Measurements from ENCODE around the gene TAS2R60.
"Not testable (repeated sequence)": the region's sequence is repeated elsewhere in the genome, so short reads cannot be mapped to it uniquely, and the experiment has no call there.

TAS2R60 gene

GRCh38 chr7:143472071-143472689, 28.9 kb downstream of the TAS2R60 start:
- DNase-seq (ENCODE audit: low read depth in 2 of 2) = not testable (repeated sequence)

GRCh38 chr7:143477501-143478150, 34.4 kb downstream of the TAS2R60 start, which contains the start of gene TAS2R41:
TSS of gene TAS2R41 (plus strand) at chr7:143477873. CDS start at chr7:143477873, 0 bp downstream.
- DNase-seq (ENCODE audit: low read depth in 2 of 2) = no peak

- DNase-seq (ENCODE audit: low read depth in 2 of 2) = no peak
These were observed 36.0 kb downstream of the TAS2R60 start for GRCh38 chr7:143479055-143479766.

GRCh38 chr7:143480501-143480900, 37.2 kb downstream of the TAS2R60 start:
- no peak for DNase-seq (ENCODE audit: low read depth in 2 of 2)

DNA sequence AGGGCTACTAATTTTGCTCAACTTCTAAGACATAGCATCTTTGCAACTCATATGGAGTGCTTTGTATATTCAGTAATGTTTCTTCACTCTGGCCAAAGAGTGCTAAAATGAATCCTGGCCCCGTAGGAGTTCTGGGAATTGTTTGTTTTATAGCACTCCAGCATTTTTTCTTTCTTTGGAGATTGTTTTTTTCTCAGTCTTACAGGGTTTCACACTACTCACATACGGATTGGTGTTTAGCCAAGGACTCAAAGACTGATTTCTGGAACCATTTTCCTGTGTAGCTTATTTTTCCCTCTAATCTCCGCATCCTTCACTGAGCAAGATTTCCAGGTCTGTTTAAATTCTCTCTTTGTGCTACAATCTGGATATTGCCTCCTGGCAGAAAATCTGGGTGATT, 40.9 kb downstream of the TAS2R60 start:
- DNase-seq (ENCODE audit: low read depth in 2 of 2) = no peak

- no peak for DNase-seq (ENCODE audit: low read depth in 2 of 2)
These were observed 41.8 kb downstream of the TAS2R60 start for GRCh38 chr7:143485094-143485493.

DNA sequence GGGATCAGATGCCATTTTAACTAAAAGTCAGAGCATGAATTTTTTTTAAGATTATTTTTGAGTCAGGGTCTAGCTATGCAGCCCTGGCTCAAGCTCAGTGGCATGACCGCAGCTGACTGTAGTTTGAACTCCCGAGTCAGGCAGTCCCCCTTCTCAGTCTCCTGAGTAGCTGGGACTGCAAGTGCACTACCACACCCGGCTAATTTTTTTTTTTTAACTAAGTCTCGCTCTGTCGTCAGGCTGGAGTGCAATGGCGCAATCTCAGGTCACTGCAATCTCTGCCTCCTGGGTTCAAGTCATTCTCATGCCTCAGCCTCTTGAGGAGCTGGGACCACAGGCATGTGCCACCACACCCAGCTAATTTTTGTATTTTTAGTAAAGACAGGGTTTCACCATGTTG, 42.2 kb downstream of the TAS2R60 start:
- DNase-seq (ENCODE audit: low read depth in 2 of 2) = no peak

DNA sequence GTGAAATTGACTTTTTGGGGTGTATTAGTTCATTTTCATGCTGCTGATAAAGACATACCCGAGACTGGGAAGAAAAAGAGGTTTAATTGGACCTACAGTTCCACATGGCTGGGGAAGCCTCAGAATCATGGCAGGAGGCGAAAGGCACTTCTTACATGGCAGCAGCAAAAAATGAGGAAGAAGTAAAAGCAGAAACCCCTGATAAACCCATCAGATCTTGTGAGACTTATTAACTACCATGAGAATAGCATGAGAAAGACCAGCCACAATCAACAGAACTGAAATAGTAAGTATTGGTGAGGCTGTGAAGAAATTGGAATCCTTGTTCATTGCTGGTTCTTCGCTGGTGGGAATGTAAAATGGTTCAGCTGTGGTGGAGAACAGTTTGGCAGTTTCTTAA, 43.0 kb downstream of the TAS2R60 start:
- DNase-seq (ENCODE audit: low read depth in 2 of 2) = not testable (repeated sequence)

- DNase-seq (ENCODE audit: low read depth in 2 of 2) = no peak
These were observed 43.8 kb downstream of the TAS2R60 start for GRCh38 chr7:143487061-143487460.

- DNase-seq (ENCODE audit: low read depth in 2 of 2) = no peak
These were observed 44.3 kb downstream of the TAS2R60 start for GRCh38 chr7:143487566-143487965.

- DNase-seq (ENCODE audit: low read depth in 2 of 2) = no peak
These were observed 47.6 kb downstream of the TAS2R60 start for GRCh38 chr7:143490717-143491306.

DNA sequence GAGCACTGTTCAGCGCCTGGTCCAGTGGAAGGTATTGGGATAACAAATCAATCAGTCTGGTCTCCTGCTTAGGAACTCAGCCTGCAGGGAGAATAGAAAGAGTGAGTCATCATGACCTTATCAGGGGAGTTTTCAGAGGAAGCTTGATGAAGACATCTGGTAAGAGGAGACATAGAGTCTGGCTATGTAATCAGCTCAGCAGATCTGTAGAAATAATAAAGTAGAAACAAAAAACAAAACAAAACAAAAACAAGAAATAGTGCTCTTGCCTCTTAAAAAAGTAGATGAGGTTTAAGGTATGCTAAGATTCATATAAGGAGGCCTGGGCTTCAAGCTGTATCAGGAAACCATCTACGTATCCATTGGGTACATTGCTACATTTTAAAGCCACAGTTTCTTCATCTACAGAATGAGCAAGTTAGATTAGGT, 48.8 kb downstream of the TAS2R60 start:
- no peak for DNase-seq (ENCODE audit: low read depth in 2 of 2)

GRCh38 chr7:143492799-143493739, 49.8 kb downstream of the TAS2R60 start:
- DNase-seq (ENCODE audit: low read depth in 2 of 2) = no peak

DNA sequence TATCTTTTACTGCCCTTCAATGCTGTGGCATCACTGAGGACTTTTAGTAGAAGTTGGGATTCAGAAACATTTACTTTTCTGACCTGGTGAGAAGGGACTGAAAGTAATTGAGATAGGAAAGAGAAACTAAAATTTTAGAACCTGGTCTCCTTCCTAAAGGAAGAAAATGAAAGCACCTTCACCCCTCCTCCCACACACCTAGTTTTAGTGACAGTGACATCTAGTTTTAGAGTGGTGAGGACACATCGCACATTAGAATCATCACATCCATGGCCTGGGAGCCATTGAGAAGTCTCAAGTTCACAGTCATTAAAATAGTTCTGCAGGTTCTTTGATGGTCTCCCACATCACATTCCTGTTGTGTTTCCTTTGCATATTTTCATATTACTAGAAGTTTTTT, 50.5 kb downstream of the TAS2R60 start:
- no peak for DNase-seq (ENCODE audit: low read depth in 2 of 2)

Data from stimulated activated CD4-positive, alpha-beta T cell treated with anti-CD3 and anti-CD28 coated beads, Interleukin-1b, Interleukin-23, amount 100 ng/mL, for 4 hours (primary cell).